IMR-90 (cell line): ENCODE results near the gene INTS11. TPM values are rescaled to one million over a fixed set of nuclear protein-coding genes. Genes with fewer than 3 reads are reported as not detected.
A peak's percentile ranks its signal among the peaks of the same experiment; 100 is the strongest.

Experiments
- ATAC-seq: fragments of 200-7000 bp; cut with Tn5 transposase; 2 replicates; pipeline ENCODE4 v1.9.1; 2020; ENCODE audit warnings: low read depth, mild to moderate bottlenecking, moderate library complexity
- BruUV-seq: library from RNA; stranded (reverse); fragments of 400-500 nt; replicated peaks from 2 replicates; lab custom pipeline; 2021; lab: Mats Ljungman, UMichigan
- CTCF ChIA-PET: fragments of 300-600 bp; formaldehyde crosslinking; extraction: SDS; loops from one replicate; lab custom pipeline; 2021; ENCODE audit warnings: antibody characterized with exemption; lab: Yijun Ruan, JAX
- POLR2A ChIA-PET: fragments of 300-600 bp; sonication (Branson Sonifier 250); formaldehyde crosslinking; loops from one replicate; lab custom pipeline; 2022; ENCODE audit warnings: antibody characterized with exemption; ENCODE audit not compliant: unreplicated experiment; lab: Charles Lee
- DNase-seq: peaks from one replicate; pipeline ENCODE4 v3.0.0; 2013
- H2AFZ ChIP-seq: replicated peaks from 2 replicates; pipeline ENCODE3; 2013; ENCODE audit warnings: low read length, mild to moderate bottlenecking; ENCODE audit not compliant: poor library complexity
- H2AK5ac ChIP-seq: 2 replicates; pipeline ENCODE4 v1.6.1; 2013; ENCODE audit warnings: low read depth, low read length, inconsistent platforms
- H2AK9ac ChIP-seq: replicated peaks from 2 replicates; pipeline ENCODE3; 2013; ENCODE audit warnings: mild to moderate bottlenecking, low read depth, low read length, moderate library complexity; ENCODE audit not compliant: poor library complexity
- H2BK120ac ChIP-seq: 2 replicates; pipeline ENCODE4 v1.6.1; 2013; ENCODE audit warnings: low read depth, low read length, inconsistent platforms
- H2BK15ac ChIP-seq: 3 replicates; pipeline ENCODE4 v1.6.1; 2013; ENCODE audit warnings: low read depth, low read length, inconsistent platforms
- H2BK20ac ChIP-seq: 2 replicates; pipeline ENCODE4 v1.6.1; 2013; ENCODE audit warnings: low read depth, mild to moderate bottlenecking, inconsistent platforms, low read length, moderate library complexity
- H2BK5ac ChIP-seq: 2 replicates; pipeline ENCODE4 v1.6.1; 2013; ENCODE audit warnings: mild to moderate bottlenecking, low read depth, low read length, inconsistent platforms; ENCODE audit not compliant: poor library complexity, severe bottlenecking
- H3K14ac ChIP-seq: replicated peaks from 2 replicates; pipeline ENCODE4 v1.6.1; 2013; ENCODE audit warnings: low read depth, low read length, inconsistent platforms
- H3K18ac ChIP-seq: 2 replicates; pipeline ENCODE4 v1.6.1; 2013; ENCODE audit warnings: low read depth, low read length, control low read depth
- H3K23ac ChIP-seq: 2 replicates; pipeline ENCODE4 v1.6.1; 2013; ENCODE audit warnings: low read depth, low read length, inconsistent platforms
- H3K27ac ChIP-seq: 2 replicates; pipeline ENCODE4 v1.5.1; 2013; ENCODE audit warnings: mild to moderate bottlenecking, control low read depth, low read length; ENCODE audit not compliant: insufficient read depth
- H3K27me3 ChIP-seq: 2 replicates; pipeline ENCODE4 v1.6.1; 2013; ENCODE audit warnings: low read length; ENCODE audit not compliant: control insufficient read depth, insufficient read depth
- H3K36me3 ChIP-seq: 2 replicates; pipeline ENCODE4 v1.6.1; 2013; ENCODE audit warnings: low read length, mixed read lengths; ENCODE audit not compliant: control insufficient read depth, insufficient read depth
- H3K4ac ChIP-seq: 2 replicates; pipeline ENCODE4 v1.6.1; 2013; ENCODE audit warnings: low read depth, low read length, inconsistent platforms
- H3K4me1 ChIP-seq: 2 replicates; pipeline ENCODE4 v1.6.1; 2013; ENCODE audit warnings: low read length, mixed read lengths; ENCODE audit not compliant: control insufficient read depth, insufficient read depth
- H3K4me2 ChIP-seq: 2 replicates; pipeline ENCODE4 v1.6.1; 2013; ENCODE audit warnings: low read depth, mild to moderate bottlenecking, control low read depth, low read length, moderate library complexity
- H3K4me3 ChIP-seq: 2 replicates; pipeline ENCODE4 v1.5.1; 2013; ENCODE audit warnings: low read depth, mild to moderate bottlenecking, control low read depth, low read length, moderate library complexity; ENCODE audit not compliant: insufficient read depth
- H3K56ac ChIP-seq: 2 replicates; pipeline ENCODE4 v1.6.1; 2013; ENCODE audit warnings: low read length, inconsistent platforms; ENCODE audit not compliant: insufficient read depth; ENCODE audit errors: extremely low read depth
- H3K79me1 ChIP-seq, 2 experiments: 2 replicates each; pipeline ENCODE4 v1.6.1; 2013; ENCODE audit warnings: low read length in 2 of 2, inconsistent platforms in 1 of 2, low read depth in 1 of 2
- H3K9ac ChIP-seq: 2 replicates; pipeline ENCODE4 v1.6.1; 2013; ENCODE audit warnings: low read depth, low read length, control low read depth
- H3K9me1 ChIP-seq: 2 replicates; pipeline ENCODE4 v1.6.1; 2013; ENCODE audit warnings: low read length, inconsistent platforms; ENCODE audit not compliant: insufficient read depth
- H3K9me3 ChIP-seq: 2 replicates; pipeline ENCODE4 v1.6.1; 2013; ENCODE audit warnings: low read length; ENCODE audit not compliant: control insufficient read depth, insufficient read depth
- H4K20me1 ChIP-seq: 2 replicates; pipeline ENCODE4 v1.6.1; 2013; ENCODE audit warnings: low read length, inconsistent platforms; ENCODE audit not compliant: insufficient read depth
- H4K5ac ChIP-seq: 2 replicates; pipeline ENCODE4 v1.6.1; 2013; ENCODE audit warnings: mild to moderate bottlenecking, low read depth, low read length, control low read depth
- H4K8ac ChIP-seq, 2 experiments: 2 replicates each; pipeline ENCODE4 v1.6.1; 2013; ENCODE audit warnings: low read depth in 2 of 2, low read length in 2 of 2, control low read depth in 1 of 2, inconsistent platforms in 1 of 2
- H4K91ac ChIP-seq: 2 replicates; pipeline ENCODE4 v1.6.1; 2013; ENCODE audit warnings: low read depth, low read length, inconsistent platforms; ENCODE audit not compliant: insufficient read depth
- CEBPB ChIP-seq: IDR thresholded peaks from 2 replicates; pipeline ENCODE4 v1.6.1; 2012; ENCODE audit warnings: low read depth, low read length, improper control_type of control experiment
- MXI1 ChIP-seq: IDR thresholded peaks from 2 replicates; pipeline ENCODE4 v1.6.1; 2012; ENCODE audit warnings: low read depth, mild to moderate bottlenecking, low read length, moderate library complexity, borderline replicate concordance
- WGBS, 2 experiments: methylation state at CpG; one replicate each; pipeline versions ENCODE4 v1.1.5 to v1.1.7; 2013; ENCODE audit warnings: missing lambda C conversion rate in 2 of 2; ENCODE audit not compliant: insufficient read length in 1 of 2; ENCODE audit errors: extremely low coverage in 2 of 2; 5-methylcytosine and 5-hydroxymethylcytosine counted together
- dilution Hi-C: fragments of 300-500 bp; cut with HindIII; formaldehyde crosslinking; loops from one replicate; pipeline ENCODE4 v1.14.3; 2018; ENCODE audit warnings: low sequenced_read_pairs; ENCODE audit not compliant: unreplicated experiment
- in situ Hi-C: fragments of 300-500 bp; cut with MboI; formaldehyde crosslinking; loops from 3 replicates; pipeline ENCODE4 v1.14.3; 2019; ENCODE audit warnings: low sequenced_read_pairs, inconsistent platforms, mixed read lengths
- intact Hi-C: fragments of 100-400 bp; cut with micrococcal nuclease; formaldehyde crosslinking; loops from 2 replicates; pipeline ENCODE4 v1.10.0; 2022
- polyA plus RNA-seq, 3 experiments: library from polyadenylated mRNA; depleted of rRNA; stranded (reverse); fragments of >200 nt; gene quantifications; 2 replicates each; pipeline ENCODE4 v1.2.3, GENCODE V29; 2012; ENCODE audit warnings: low replicate concordance in 1 of 3
- total RNA-seq: library from RNA; depleted of rRNA; stranded (reverse); fragments of >200 nt; gene quantifications from 2 replicates; pipeline ENCODE4 v1.2.3, GENCODE V29; 2012

The INTS11 gene
- total and polyA plus RNA-seq, 2 of the 4 experiments (the other 2 are of a cell fraction), result 56.1 to 123 TPM

DNA sequence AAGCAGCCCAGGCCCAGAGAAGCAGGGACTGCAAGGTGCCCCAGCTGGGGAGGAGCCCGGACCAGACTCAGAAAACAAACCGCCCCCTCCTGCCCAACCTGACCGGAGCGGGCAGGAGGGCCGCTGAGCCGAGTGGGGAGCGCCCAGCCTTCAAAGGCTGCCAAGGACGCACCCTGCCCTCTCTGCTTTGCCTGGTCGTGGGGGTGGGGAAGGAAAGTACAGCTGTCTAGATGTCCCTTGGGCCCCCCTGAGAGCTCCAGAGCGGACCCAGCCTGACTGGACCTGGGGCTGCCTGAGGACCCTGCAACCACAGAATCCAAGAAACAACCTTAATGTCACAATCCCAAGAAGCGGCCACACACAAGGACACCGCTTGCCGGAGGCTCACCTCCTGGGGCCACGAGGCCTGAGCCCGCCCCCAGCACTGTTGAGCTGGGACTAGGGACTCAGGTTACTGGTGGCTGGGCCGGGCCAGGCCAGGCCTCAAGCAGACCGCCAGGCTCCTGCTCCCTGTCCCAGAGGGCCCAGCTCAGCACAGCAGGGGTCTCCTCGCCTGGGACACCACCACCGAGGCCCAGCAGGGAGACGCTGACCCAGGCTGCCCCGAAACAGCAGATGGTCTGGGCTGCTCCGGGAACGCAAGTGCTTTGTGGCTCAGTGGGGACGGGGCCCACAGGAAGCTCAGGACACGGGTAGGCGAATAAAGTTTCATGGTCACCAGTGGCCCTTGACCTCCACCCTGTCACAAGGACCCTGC lies 23.4 kb upstream of the INTS11 start:
- ATAC-seq, result peak; percentile 15
- POLR2A ChIA-PET, result interaction anchor here (1.1 kb wide), 1 partner anchor 11 kb away, joined by 3 read pairs; no protein-coding TSS in a partner anchor

More for the DNA sequence above, 23.4 kb upstream of the INTS11 start:
- peaks cover 14% of the 10 kb centered on the region for H3K36me3 ChIP-seq
- H3K4me2 ChIP-seq, result peak overlapping the region; percentile 95
- no peak overlapping the region for H2BK20ac ChIP-seq
- peak overlapping the region; percentile 9; the same call in 1 of the 2 replicates for H4K91ac ChIP-seq
- H3K4me3 ChIP-seq, result peak overlapping the region; percentile 100
- H2AK9ac ChIP-seq, result peak overlapping the region; percentile 94
- H4K8ac ChIP-seq, result peak overlapping the region in 1 of 2 experiments; percentile 58; a peak in 2 of 4 replicates
- H3K18ac ChIP-seq, result no peak overlapping the region
- peak overlapping the region; percentile 78 for H2AK5ac ChIP-seq
- peak overlapping the region; percentile 78 for H2AFZ ChIP-seq
- in situ Hi-C loops, result no loop called here
- peak overlapping the region; percentile 85 for H3K9ac ChIP-seq
- H3K4ac ChIP-seq, result peak overlapping the region; percentile 45
- H3K27me3 ChIP-seq, result no peaks in the 10 kb centered on the region
- H3K27ac ChIP-seq, result peak overlapping the region; percentile 71
- H3K14ac ChIP-seq, result peak overlapping the region; percentile 43
- H2BK5ac ChIP-seq, result peak overlapping the region; percentile 73
- peaks cover 68% of the 10 kb centered on the region for H4K20me1 ChIP-seq
- WGBS, 2 experiments, result 24% methylated on average over 10 of the region's 26 CpGs; no CpG with 5 or more reads in 1 of the 2 experiments
- H3K9me3 ChIP-seq, result no peaks in the 10 kb centered on the region
- dilution Hi-C loops, result no loop called here
- H2BK120ac ChIP-seq, result peak overlapping the region; percentile 19; the same call in 1 of the 2 replicates
- no peak overlapping the region for H2BK15ac ChIP-seq
- H3K4me1 ChIP-seq, result peaks cover 44% of the 10 kb centered on the region
- peak; percentile 25 for DNase-seq
- H3K9me1 ChIP-seq, result 0 out of 2 replicates have a peak, but pooled peaks cover 3% of the 10 kb centered on the region
- H4K5ac ChIP-seq, result no peak overlapping the region
- intact Hi-C loops, result loop anchor here (2.0 kb wide), 1 partner anchor 51 kb away; the partner anchor contains the start of gene CCNL2
- H3K79me1 ChIP-seq, result peaks cover 8 to 65% of the 10 kb centered on the region in 2 experiments; a peak in 3 of 4 replicates
- BruUV-seq, result no TSS peak
- H3K56ac ChIP-seq, result peak overlapping the region; percentile 38; the same call in 1 of the 2 replicates
- no peak for TF ChIP-seq CEBPB
- TF ChIP-seq MXI1, result 0 out of 2 replicates have a peak, but pooled peaks have one; percentile 12
- CTCF ChIA-PET, result interaction anchor here (0.8 kb wide), 1 partner anchor 24 kb away, joined by 3 read pairs; no protein-coding TSS in a partner anchor
- H3K23ac ChIP-seq, result peak overlapping the region; percentile 58; the same call in 1 of the 2 replicates
